GM08714 (cell line): ENCODE results near the gene MT4.

ENCODE experiments used
- H3K4me3 ChIP-seq: fragments of 200-500 bp; sonication (Bioruptor generic); 2 replicates; pipeline ENCODE4 v1.5.1; 2014; ENCODE audit warnings: mild to moderate bottlenecking, low read length, inconsistent platforms
- ZNF274 ChIP-seq: IDR thresholded peaks from 2 replicates; pipeline ENCODE4 v1.6.1; 2012; ENCODE audit warnings: mild to moderate bottlenecking, low read depth, low read length

Gene MT4

DNA sequence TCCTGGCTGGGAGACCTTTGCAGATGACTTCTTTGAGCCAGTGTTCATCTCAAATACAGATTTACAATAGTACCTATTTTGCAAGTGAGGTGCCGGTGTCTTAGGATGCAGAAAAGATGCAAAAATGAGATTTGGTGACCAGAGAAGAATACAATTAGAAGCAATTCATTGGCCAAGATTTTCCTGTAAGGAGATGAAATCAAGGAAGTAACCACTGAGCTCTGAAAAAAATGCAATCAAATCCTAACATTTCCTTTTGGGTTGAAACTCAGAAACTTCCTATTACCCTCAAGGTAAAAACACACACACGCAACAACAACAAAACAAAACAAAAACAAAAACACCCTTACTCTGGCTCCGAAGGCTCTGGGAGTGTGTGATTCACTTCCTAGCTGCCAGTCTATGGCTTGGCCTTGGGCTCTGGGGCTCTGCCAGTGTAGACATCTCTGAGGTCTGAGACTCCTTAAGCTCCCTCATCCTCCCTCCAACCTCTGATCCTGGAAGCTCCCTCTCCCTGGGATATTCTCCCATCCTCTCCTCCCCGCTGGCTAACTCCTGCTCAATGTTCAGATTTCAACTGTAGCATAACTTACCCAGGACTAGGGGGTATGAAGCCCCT is 16.8 kb upstream of the MT4 start:
- no peak for TF ChIP-seq ZNF274
- no peak overlapping the region for H3K4me3 ChIP-seq

GRCh38 chr16:56549161-56549560 is 15.7 kb upstream of the MT4 start:
- TF ChIP-seq ZNF274, result no peak

DNA sequence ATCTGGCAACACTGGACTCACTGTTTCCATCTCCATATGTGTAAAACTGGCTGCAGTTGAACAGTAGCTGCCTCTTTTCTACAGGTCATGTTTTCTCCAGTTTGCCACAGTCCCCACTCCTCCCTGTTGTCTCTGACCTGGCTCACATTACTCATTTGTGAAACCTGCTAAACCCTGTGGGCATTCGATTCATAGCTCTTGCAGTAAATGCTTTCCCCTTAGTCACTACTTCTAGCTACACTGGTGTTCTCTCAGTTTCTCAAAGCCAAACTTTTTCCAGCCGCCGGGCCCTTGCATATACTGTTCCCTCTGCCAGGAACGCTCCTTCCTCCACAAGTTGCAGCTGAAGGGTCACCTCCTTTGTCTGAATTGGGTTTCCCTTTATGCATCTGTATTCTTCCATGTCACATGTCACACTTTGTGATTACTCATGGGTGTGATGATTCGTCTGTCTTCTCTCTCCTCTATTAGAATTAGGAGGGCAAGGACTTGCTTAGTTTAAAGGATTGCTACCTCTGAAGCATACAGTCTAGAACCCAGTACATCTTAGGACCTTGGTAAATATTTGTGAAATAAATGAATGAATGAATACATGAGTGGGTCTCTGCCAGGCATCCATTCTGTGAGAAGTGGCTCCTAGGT is 15.0 kb upstream of the MT4 start:
- TF ChIP-seq ZNF274, result no peak
- no peak overlapping the region for H3K4me3 ChIP-seq

More at GRCh38 chr16:56549161-56549560, 15.7 kb upstream of the MT4 start:
- no peak overlapping the region for H3K4me3 ChIP-seq

GRCh38 chr16:56551796-56552738 is 12.8 kb upstream of the MT4 start:
- H3K4me3 ChIP-seq, result no peak overlapping the region
- no peak for TF ChIP-seq ZNF274

GRCh38 chr16:56554441-56554840 is 10.4 kb upstream of the MT4 start:
- no peak for TF ChIP-seq ZNF274
- no peak overlapping the region for H3K4me3 ChIP-seq

- no peak overlapping the region for H3K4me3 ChIP-seq
- TF ChIP-seq ZNF274, result no peak
Observed at GRCh38 chr16:56558024-56558747, 6.7 kb upstream of the MT4 start.

DNA sequence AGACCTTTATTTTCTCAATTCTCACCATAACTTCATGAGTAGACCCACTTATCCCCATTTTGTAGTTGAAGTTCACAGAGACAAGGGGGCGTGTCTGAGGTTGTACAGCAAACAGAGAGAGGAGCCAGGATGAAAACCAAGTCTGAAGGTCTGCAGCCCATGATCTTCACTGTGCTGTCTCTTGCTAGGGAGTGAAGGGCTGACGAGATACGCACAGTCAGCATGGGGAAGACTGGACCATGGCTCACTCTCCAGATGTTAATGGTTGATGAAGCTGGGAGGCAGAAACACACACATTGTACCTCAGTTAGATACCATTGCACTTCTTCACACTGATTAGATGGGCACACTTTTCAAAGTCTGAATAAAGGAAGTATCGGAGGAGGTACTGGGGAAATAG is 5.8 kb upstream of the MT4 start:
- TF ChIP-seq ZNF274, result no peak
- no peak overlapping the region for H3K4me3 ChIP-seq

DNA sequence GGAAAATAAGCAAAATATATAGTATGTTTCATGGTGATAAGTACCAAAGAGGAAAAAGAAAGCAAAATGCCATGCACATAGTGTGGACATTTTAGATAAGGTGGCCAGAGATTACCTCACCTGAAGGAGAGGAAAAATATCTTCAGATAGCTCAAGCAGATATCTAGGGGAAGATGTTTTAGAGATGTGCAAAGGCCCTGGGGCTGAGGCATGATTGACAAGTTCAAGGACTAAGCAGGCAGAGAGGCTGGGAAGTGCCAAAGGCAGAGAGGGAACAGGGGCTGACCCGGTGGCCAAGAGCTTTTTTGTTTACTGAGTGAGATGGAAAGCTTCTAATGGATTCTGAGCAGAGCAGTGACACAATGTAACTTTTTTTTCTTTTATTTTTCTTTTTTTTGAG is 4.4 kb upstream of the MT4 start:
- no peak for TF ChIP-seq ZNF274
- no peak overlapping the region for H3K4me3 ChIP-seq

- no peak for TF ChIP-seq ZNF274
Observed at GRCh38 chr16:56561126-56561525, 3.7 kb upstream of the MT4 start.

DNA sequence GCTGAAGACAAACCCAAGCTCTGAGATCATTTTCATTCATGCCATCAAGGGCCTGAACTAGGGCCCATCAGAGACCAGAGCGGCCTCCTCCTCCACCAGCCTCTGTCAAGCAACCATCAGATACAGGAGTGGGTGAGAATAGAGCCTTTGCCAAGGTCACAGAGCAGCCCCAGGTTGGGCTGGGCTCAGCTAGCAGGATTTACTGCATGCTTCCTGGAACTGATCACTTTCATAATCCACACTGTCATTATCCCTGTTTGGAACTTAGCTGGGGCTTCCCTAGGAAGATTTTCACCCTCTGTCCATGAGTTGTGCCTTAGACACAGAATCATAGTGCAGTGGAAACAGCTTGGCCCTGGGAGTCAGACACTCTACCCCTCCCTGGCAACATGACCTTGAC is 5.1 kb downstream of the MT4 start:
- H3K4me3 ChIP-seq, result no peak overlapping the region

More at GRCh38 chr16:56561126-56561525, 3.7 kb upstream of the MT4 start:
- H3K4me3 ChIP-seq, result no peak overlapping the region

DNA sequence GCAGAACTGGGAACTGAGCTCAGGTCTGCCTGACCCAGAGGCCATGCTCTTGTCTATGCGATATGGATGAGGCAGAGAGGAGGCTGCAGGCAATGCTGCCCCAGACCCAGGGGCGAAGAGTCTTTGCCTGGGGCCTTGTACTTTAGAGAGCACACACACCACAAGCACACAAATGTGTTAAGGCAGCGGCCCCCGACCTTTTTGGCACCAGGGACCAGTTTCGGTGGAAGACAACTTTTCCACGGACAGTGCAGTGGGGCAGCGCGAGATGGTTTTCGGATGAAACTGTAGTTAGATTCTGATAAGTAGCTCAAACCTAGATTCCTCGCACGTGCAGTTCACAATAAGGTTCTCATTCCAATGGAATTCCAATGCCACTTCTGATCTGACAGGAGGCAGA is 6.7 kb downstream of the MT4 start:
- no peak for TF ChIP-seq ZNF274
- H3K4me3 ChIP-seq, result no peak overlapping the region

More for the DNA sequence above, 5.1 kb downstream of the MT4 start:
- no peak for TF ChIP-seq ZNF274

- no peak for TF ChIP-seq ZNF274
- H3K4me3 ChIP-seq, result no peak overlapping the region
Observed at GRCh38 chr16:56574625-56575024, 9.8 kb downstream of the MT4 start.

GRCh38 chr16:56576585-56577299 is 11.9 kb downstream of the MT4 start:
- no peak for TF ChIP-seq ZNF274
- no peak overlapping the region for H3K4me3 ChIP-seq

DNA sequence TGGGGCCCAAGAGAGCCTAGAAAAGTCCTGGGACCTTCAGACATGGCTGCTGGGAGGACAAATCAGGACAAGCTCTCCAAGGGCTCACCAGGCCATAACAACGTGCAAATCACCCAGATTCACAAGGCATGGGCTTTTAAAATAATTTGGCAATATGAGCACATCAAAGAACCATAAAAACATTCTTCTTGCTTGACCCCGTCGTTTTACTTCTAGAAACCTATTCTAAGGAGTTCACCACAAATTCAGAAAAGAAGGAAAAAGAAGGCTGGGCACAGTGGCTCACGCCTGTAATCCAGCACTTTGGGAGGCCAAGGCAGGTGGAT is 12.4 kb downstream of the MT4 start:
- no peak overlapping the region for H3K4me3 ChIP-seq
- no peak for TF ChIP-seq ZNF274
